Measurements from ENCODE around the gene HHIPL1.
A peak's percentile ranks its signal among the peaks of the same experiment; 100 is the strongest.

The HHIPL1 gene

DNA sequence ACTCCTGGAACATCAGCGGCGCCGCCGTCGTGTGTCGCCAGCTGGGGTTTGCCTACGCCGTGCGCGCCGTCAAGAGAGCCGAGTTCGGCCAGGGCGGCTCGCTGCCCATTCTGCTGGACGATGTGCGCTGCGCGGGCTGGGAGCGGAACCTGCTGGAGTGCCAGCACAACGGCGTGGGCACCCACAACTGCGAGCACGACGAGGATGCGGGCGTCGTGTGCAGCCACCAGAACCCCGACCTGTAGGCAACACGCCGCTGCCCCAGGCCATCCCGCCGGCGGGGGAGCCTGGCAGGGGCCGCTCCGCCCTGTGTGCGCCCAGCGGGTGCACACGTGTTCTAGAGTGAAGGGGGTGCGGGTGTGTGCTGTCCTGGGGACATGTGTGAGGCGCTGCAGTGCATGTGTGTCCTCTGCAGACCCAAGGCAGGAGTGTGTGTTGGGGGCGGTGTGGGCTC, 30.5 kb downstream of the HHIPL1 start:
- no peak for DNase-seq (ENCODE audit: low read depth in 2 of 2)

DNA sequence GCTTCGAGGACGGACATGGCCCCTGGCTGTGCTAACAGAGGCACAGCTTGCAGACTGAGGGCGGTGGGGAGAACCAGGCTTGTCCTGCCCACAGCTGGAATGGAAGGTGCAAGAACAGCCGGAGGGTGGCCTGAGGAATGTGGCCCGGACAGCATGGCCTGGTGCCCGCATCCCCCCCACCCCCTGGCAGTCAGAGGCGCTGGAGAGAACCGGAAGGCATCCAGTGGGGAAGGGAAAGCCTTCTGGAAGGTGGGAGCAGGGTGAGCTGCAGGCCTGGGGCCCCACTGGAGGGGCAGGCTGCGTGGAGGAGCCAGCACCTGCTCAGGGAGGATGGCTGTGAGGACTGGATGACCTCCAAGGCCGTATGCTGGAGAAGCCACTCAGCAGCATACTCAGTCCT, 31.0 kb downstream of the HHIPL1 start:
- no peak for DNase-seq (ENCODE audit: low read depth in 2 of 2)

DNA sequence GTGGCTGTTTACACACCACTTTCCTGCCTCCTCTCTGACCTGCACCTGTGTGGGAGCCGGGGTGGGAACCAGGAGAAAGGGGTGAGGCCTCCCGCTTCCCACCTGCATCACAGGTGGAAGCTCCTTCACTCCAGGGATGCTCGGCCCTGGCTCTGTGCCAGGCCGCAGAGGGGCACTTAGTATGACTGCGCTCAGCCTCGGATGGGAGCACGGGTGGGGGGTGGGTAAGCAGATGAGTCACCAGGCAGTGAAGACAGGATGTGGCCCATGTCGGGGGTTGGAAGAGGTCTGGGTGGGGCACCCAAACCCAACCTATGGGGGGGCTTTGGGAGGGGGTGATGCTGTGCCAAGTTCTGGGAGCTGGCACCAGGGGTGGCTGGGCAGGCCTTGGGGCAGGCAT, 31.7 kb downstream of the HHIPL1 start:
- DNase-seq (ENCODE audit: low read depth in 2 of 2) = no peak

DNA sequence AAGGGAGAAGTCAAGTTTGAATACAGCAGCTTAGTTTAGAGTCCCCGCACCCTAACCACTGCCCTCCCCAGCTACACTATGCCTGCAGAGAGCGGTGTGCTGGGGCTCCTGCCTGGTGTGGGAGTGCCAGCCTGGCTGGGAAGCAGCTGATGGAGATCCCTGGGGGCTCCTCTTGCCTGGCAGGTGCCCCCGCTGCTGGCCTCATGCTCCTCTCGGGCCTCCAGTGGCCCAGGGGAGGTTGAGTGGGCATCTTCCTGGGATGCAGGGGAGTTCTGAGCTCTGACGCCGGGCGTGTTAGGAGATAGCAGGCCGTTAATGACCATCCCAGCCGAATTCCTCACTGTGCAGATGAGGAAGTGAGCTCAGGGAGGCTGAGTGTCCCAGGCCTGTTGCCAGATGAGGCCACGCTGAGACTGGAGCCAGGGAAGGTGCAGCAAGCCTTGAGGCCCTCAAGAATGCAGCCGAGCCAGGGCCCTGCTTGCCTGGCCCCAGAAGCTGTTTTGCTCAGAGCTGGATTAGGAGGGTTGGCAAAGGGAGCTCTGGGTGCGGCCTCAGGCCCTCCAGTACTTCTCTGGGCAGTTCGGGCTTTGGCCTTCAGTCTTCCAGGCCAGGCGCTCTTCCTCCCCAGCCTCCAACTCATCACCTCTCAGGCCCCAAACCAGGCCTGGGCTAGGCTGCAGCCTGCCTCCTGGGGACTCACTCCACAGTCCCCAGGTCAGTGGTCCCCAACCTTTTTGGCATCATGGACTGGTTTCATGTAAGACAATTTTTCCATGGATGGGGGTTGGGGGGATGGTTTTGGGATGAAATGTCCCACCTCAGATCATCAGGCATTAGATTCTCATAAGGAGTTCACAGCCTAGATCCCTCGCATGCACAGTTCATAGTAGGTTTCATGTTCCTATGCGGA, 32.6 kb downstream of the HHIPL1 start:
- no peak for DNase-seq (ENCODE audit: low read depth in 2 of 2)

DNA sequence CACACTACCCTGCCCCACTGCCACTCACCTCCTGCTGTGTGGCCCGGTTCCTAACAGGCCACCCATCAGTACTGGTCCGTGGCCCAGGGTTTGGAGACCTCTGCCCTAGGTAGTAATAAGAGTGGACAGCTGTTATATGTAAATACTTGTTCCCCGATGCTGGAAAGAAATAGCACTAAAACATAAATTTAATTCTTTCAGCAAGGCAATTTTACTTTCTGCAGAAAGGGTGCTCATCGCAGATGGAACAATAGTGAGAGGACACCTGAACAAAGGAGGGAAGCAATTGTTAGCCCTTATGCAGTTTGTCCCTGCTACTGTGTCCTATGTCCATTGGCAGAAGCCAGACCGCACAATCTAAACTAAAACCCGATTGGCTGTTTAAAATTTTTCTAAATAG, 33.3 kb downstream of the HHIPL1 start:
- no peak for DNase-seq (ENCODE audit: low read depth in 2 of 2)

DNA sequence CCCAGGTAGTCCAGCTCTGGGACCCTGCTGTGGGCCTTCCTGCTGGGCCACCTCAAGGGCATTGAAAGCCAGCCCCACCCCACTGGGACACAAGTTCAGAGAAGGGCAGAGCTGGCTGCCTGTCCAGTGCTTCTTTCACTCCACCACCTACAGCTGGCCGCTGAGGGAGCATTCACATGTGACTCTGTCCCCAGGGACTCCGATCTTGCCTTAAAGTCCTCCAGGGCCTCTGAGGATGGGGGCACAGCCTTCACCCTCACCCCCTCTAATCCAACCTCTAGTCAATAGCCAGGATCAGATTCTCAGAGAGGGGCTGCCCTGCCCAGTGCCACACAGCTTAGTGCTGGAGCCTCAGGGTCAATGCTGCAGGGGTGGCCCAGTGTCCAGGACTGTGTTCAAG, 34.2 kb downstream of the HHIPL1 start:
- DNase-seq (ENCODE audit: low read depth in 2 of 2) = no peak

DNA sequence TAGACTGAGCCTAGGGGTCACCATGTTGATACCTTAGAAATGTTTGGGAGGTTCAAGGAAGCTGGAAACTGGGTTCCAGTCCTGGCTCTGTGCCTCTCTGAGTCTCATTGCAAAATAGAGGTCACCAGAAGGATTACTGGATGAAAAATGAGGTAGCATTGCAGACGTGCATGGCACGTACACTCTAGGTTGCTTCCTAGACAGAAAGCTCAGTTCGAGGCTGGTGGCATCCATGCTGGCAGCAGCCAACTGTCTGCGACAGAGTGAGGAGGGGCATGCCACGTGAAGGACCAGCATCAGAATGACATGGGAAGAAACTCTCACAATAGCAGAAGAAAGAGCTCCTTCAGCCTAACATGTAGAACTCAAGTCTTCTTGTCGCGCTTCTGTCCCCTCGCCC, 34.6 kb downstream of the HHIPL1 start:
- no peak for DNase-seq (ENCODE audit: low read depth in 2 of 2)

DNA sequence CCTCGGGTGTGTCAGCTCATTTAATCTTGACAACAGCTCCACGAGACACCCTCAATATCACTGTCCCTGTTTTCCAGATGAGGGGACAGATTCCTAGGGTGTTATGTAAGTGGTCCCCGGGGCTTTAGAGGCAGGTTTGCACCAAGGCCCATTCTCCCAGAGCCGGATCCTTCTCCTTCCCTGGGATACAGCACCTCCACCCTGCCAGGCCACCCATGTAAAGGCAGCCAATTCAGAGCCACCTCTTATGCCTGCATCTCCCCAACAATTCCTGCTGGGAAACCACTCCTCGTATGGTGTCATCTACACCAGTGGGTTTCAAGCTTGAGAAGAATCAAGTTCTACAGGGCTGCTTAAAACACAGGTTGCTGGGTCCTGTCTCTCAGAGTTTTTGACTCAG, 35.1 kb downstream of the HHIPL1 start:
- no peak for DNase-seq (ENCODE audit: low read depth in 2 of 2)

DNA sequence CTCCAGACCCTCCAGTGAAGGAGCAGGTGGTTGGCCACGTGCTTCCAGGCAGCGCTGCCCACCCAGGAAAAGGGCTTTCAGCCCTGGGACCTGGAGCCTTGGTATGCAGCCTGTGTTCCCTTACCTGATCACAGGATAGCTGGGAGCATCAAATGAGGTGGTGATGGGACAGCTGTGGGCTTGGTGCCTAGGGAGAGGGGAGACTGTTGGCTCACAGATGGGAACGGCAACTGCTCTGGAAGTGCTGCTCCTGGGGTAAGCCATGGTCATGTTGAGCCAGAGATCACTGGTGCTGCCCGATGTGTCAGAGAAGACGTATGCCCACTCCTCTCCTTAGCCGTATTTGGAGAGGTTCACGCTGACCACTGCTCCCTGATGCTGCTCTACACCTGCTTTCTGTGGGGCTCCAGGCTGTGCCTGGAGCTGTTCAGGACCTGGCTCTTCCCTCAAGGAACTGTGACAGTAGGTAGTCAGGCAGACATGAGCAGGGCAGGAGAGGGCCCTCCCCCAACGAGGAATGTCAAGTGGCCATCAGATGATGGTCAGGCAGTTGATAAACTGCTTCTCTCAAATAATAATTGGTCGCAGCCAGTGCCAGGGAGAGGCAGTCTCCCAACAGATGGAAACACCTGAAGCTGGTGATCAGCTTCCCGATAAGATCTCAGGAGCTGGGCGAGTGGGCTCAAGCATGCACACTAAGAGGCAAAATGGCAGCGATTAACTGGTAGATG, 36.3 kb downstream of the HHIPL1 start:
- no peak for DNase-seq (ENCODE audit: low read depth in 2 of 2)

DNA sequence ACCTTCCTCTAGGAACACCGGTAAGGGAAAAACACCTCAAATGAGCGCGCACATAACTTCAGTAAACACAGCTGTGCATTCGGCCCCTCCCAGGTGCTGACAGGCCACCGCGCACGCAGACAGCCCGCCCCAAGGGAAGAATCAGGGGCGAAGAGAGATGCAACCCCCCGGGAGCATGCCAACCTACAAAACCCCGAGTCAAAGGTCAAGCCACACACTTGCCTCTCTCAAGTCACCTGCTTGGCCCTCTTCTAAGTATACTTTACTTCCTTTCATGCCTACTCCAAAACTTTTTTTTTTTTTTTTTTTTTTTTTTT, 36.9 kb downstream of the HHIPL1 start:
- no peak for DNase-seq (ENCODE audit: low read depth in 2 of 2)

DNA sequence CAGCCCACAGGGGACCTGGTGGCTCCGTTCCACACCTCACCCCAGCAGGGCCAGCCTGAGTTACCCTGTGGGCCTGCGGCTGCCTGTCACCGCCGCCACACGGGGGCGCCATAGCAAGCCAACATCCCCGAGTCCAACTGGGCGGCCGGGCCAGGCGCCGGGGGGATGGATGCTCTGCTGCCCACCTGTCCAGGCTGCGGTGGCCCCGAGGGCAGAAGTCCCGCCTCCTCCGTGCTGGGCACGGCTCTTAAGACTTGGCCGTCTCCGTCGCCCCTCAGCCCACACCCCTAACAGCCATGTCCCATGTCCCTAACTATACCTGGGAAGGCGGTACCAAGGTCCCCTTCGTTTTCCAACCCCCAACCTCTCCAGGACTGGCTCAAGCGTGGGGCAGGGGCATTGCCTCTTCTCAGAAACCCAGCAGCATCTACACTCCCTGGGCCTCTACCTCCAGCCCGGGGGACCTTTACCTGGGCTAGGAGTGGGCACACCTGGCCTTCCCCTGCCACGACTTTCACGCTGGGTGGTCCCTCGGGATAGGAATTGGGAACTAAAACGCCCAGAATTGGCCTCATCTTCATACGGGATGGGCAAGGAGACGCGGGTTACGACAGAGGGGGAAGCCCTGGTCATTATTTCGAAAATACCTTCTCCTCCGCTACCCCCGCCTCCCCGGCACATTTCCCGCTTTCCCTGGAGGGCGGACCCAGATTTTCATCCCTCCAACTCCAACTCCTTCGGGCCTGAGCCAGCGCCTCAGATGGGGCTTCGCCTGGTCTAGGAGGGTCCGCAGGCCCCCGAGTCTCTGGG, 38.1 kb downstream of the HHIPL1 start:
- peak; percentile 78 to 82 for DNase-seq (ENCODE audit: low read depth in 2 of 2)

DNA sequence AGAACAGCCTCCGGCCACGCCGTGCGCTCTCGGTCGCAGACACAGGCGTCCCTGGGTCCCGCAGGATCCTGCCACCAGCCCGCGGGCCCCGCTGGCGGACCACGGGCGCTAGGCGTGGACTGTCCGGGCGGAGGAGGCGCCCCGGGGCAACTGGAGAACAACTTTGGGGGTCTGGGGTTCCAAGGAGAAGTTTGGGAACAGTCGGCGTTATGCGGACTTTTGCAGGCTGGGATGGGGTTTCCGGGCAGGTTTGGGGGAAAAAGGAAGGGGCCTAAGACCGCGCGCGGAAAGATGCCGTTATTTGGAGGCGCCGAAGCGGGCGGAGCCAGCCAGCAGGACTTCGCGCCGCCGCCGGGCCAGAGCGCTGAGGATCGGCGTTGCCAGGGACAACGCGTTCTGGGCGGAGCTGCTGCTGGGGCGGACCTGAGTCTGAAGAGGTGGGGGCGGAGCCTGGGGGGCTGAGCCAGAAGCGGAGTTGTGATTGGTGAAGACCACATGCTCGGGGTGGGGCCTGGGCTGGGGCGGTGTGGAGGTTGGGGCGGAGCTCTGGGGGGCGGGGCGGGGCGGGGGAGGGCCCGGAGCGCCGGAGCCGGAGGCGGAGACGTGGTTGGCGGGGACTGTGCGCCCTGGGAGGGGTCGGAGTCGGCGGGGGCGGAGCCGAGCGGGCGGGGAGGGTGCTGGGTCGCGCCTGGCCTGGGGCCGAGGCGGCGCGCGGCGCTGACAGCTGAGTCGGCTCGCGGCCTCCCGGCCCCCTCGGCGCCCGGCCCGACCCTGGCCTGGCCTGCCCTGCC, 38.9 kb downstream of the HHIPL1 start, which contains the start of gene CYP46A1:
TSS of gene CYP46A1 (plus strand) at position 680 of the 791 bp plus-strand sequence. CDS start 120 bp downstream, outside the sequence.
- DNase-seq (ENCODE audit: low read depth in 2 of 2) = peak; percentile 99 to 100

DNA sequence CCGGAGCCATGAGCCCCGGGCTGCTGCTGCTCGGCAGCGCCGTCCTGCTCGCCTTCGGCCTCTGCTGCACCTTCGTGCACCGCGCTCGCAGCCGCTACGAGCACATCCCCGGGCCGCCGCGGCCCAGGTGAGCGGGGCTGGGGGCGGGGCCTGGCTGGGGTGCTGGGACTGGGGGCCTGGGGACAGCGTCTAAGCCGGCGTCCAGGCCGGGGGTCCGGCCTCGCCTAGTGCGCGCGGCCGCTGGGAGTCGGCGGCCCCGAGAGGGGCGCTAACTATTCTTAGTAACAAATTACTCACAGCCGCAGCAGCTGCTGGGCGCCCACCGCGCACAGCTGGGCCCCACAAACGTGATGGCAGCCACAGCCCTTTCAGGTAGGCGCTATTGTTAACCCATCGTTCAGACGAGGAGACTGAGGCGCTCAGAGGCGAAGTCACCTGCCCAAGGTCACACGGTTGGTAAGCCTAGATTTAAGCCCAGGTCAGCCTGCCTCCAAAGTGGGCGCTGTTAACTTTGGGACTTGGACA, 39.5 kb downstream of the HHIPL1 start:
- DNase-seq (ENCODE audit: low read depth in 2 of 2) = no peak

DNA sequence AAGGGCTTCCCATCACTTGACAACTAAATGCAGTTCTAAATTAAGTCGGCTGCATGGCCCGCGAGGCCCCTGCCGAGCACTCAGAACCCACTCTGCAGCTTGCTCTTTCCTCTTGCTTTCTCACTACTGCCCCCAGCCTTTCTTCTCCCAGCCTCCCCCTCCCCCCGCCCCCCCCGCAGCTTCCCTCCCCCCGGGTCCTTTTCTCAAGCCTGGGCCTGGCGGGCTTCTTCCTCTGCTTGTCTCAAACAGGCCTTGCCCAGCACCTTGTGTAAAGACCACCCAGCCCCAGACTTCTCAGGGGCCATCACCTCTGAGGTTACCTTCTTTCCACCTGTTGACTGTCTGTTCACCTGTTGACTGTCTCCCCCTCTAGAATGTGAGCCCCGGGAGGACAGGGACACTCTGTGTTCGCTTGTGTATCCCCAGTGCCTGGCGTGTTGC, 40.2 kb downstream of the HHIPL1 start:
- no peak for DNase-seq (ENCODE audit: low read depth in 2 of 2)

DNA sequence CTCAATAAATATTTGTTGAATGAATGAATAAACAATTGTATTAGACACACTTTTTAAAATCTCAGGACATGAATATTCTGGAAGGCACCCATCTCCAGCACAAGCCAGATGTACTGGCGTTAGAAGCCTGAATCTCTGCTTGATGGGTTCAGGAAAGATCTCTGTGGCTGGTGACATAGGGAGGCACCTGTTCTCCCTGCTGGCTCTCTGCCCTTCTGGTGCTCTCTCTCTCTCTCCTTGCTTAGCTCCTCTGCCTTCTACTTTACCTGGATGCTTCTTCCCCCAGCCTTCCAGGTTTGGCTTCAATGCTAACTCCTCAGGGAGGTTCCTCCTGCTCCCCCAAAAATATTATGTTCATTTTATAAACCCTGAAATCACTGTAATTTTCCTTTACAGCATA, 40.7 kb downstream of the HHIPL1 start:
- DNase-seq (ENCODE audit: low read depth in 2 of 2) = no peak

DNA sequence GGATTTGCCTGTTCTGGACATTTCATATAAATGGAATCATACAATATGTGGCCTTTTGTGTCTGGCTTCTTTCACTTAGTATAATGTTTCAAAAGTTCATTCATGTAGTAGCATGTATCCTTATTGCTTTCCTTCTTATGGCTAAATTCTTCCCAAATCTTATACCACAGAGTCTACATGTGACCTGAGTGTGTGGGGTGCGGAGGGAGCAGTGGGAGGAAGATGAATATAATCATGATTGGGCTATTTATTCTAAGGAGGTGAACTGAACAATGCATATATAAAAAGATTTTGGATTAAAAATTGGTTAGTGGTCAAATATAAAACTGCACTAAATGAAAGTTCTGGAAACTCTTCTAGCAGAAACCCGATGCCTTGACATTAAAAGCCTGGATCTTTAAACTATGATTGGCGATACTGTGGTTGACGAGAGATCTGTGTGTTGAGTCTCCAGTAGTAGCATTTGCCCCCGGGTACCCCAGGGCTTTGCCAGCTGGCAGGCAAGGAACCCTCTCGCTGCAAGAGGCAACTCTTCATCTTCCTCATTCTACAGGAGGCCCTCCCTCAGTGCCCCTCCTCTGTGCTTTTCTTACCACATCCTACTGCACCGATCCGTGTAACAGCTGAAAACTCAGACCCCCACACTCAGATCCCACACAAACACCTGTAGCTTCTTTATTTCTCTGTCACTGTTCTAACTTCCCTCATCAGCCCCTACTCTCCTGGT, 41.8 kb downstream of the HHIPL1 start:
- DNase-seq (ENCODE audit: low read depth in 2 of 2) = no peak

DNA sequence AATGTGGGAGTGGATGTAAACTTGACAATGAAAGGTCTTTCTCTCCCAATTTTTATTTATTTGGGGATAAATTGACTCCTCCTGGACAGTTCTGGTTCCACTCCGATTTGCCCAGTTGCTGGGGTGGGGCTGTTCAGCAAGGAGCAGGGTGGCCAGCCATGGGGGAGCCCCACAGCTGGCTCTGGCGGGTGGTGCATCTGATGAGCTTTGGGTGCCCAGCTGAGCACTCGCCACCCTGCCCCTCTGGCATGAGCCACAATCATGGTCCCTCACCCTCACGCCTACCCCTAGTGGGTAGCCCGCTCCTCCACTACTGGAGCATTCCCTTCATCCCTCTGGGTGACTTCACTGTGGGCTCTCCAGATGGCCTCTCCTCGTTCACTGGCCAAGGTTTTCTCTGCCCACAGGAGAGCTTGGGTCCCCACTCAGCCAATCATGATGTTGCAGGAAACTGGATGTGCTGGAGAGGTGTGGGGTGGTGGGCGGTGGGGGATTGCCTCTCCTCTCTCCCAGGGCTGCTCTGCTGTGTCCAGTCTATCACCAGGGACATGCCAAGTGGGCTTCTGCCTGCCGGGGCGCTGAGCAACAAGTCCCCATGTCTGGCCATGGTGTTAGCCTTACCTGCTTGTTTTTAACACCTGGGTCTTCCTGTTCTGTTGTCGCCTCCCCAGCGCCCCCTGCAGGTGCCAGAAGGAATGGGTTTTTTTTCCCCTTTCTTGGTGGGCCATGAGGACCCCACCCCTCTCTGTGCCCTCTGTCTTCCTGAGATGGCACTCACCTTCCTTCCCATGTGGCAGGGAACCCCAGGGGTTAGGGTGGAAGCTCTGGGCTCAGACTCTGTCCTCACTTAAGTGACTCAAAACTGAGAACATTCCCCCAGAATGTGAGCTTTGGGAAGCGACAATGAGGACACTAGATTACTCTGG, 42.6 kb downstream of the HHIPL1 start:
- no peak for DNase-seq (ENCODE audit: low read depth in 2 of 2)

DNA sequence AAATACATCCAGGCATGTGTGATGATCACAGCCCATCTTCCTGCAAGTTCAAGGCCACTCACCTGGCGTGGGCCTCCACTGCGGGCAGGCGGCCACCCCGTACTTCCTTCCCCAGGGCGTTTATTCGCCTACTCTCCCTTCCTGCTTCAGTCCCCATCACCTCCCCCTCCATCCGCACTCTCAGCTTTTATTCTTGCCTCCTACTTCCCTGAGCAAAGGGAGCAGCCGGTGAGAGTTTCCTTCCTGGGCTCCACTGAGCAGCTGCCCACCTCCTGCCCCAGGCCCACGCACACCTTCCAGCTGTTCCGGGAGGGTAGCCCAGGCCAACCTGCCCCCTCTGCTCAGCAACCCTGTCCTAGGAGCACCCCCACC, 43.3 kb downstream of the HHIPL1 start:
- no peak for DNase-seq (ENCODE audit: low read depth in 2 of 2)

DNA sequence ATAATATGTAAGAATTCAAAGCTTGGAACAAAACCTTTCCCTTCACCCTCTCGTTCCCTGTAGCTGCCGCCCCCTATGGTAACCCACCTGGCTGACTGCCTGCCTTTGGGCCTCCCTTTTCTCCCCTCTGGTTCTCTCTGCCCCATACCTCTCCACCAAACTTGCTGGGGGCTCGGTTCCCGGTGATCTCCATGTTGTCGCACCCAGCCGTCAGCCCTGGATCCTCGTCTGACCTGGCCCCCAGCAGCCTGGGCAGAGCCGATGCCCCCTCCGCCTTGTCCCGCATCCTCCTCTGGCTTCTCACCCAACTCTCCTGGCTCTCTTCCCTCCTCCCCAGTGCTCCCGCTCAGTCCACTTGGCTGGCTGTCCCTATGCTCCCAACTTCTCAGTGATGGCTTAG, 43.7 kb downstream of the HHIPL1 start:
- no peak for DNase-seq (ENCODE audit: low read depth in 2 of 2)
